Endothelial cell of umbilical vein (primary cell): Measurements from ENCODE around the gene NINL. TPM values are rescaled to one million over a fixed set of nuclear protein-coding genes. Genes with fewer than 3 reads are reported as not detected.
A peak's percentile ranks its signal among the peaks of the same experiment; 100 is the strongest.
"Not testable (repeated sequence)": the region's sequence is repeated elsewhere in the genome, so short reads cannot be mapped to it uniquely, and the experiment has no call there.

Source experiments
- BruUV-seq: library from RNA; stranded (reverse); fragments of 400-500 nt; replicated peaks from 2 replicates; lab custom pipeline; 2021; lab: Mats Ljungman, UMichigan
- CTCF ChIA-PET: fragments of 300-600, 350-600 bp; sonication (Branson Sonifier 250); formaldehyde crosslinking; loops from one replicate; lab custom pipeline; 2021; ENCODE audit warnings: antibody characterized with exemption, inconsistent platforms; lab: Charles Lee
- POLR2A ChIA-PET: fragments of 300-600, 350-600 bp; sonication (Branson Sonifier 250); formaldehyde crosslinking; loops from one replicate; lab custom pipeline; 2021; ENCODE audit warnings: antibody characterized with exemption, inconsistent platforms; lab: Charles Lee
- DNase-seq: peaks from one replicate; pipeline ENCODE4 v3.0.0-alpha.2; 2011; ENCODE audit warnings: low read depth, low spot score
- FAIRE-seq: peaks from 2 replicates; lab custom pipeline; 2011; peaks lifted over from hg19 to GRCh38; lab: Jason Lieb, UNC
- H2AFZ ChIP-seq: 2 replicates; pipeline ENCODE4 v1.6.0; 2012; ENCODE audit warnings: low read depth, low read length, control low read depth, inconsistent platforms
- H3K27ac ChIP-seq: 2 replicates; pipeline ENCODE4 v1.5.1; 2011; ENCODE audit warnings: low read depth, mild to moderate bottlenecking, control low read depth, low read length, moderate library complexity; ENCODE audit not compliant: insufficient read depth
- H3K27me3 ChIP-seq, 2 experiments: 2 replicates each; pipeline versions ENCODE4 v1.6.0 to v1.6.1; 2011; ENCODE audit warnings: low read length in 2 of 2, mixed read lengths in 1 of 2; ENCODE audit not compliant: control insufficient read depth in 2 of 2, insufficient read depth in 2 of 2
- H3K36me3 ChIP-seq, 2 experiments: 2 replicates in 1 of 2; 3 replicates in 1 of 2; pipeline ENCODE4 v1.5.1; 2011; ENCODE audit warnings: low read length in 2 of 2, mild to moderate bottlenecking in 1 of 2, moderate library complexity in 1 of 2; ENCODE audit not compliant: control insufficient read depth in 2 of 2, insufficient read depth in 2 of 2; ENCODE audit errors: extremely low read depth in 1 of 2
- H3K4me1 ChIP-seq: 3 replicates; pipeline ENCODE4 v1.5.1; 2011; ENCODE audit warnings: mild to moderate bottlenecking, low read length; ENCODE audit not compliant: control insufficient read depth, insufficient read depth; ENCODE audit errors: extremely low read depth
- H3K4me2 ChIP-seq: 2 replicates; pipeline ENCODE4 v1.6.1; 2011; ENCODE audit warnings: low read length, control low read depth, mixed read lengths; ENCODE audit not compliant: insufficient read depth
- H3K4me3 ChIP-seq, 3 experiments: fragments of 200-600 bp in 1 of 3; sonication (generic), shearing (Covaris generic) in 1 of 3; replicated peaks in 1 of 3; 2 replicates each; pipeline ENCODE4 v1.5.1; 2011 to 2016; ENCODE audit warnings: control low read depth in 3 of 3, low read length in 3 of 3, mild to moderate bottlenecking in 2 of 3, inconsistent platforms in 1 of 3, low read depth in 1 of 3, moderate library complexity in 1 of 3; ENCODE audit not compliant: insufficient read depth in 1 of 3
- H3K79me2 ChIP-seq: 2 replicates; pipeline ENCODE4 v1.6.0; 2012; ENCODE audit warnings: low read length, inconsistent platforms; ENCODE audit not compliant: control insufficient read depth, insufficient read depth
- H3K9ac ChIP-seq: replicated peaks from 2 replicates; pipeline ENCODE3; 2011; ENCODE audit warnings: low read length, control low read depth; ENCODE audit not compliant: insufficient read depth; ENCODE audit errors: extremely low read depth
- H3K9me1 ChIP-seq: replicated peaks from 3 replicates; pipeline ENCODE4 v1.6.0; 2011; ENCODE audit warnings: mild to moderate bottlenecking, low read length; ENCODE audit not compliant: control insufficient read depth, insufficient read depth; ENCODE audit errors: extremely low read depth
- H3K9me3 ChIP-seq: replicated peaks from 2 replicates; pipeline ENCODE4 v1.5.1; 2012; ENCODE audit warnings: low read length, inconsistent platforms; ENCODE audit not compliant: control insufficient read depth, insufficient read depth
- H4K20me1 ChIP-seq: replicated peaks from 2 replicates; pipeline ENCODE3; 2011; ENCODE audit warnings: mild to moderate bottlenecking, low read length; ENCODE audit not compliant: control insufficient read depth, insufficient read depth; ENCODE audit errors: extremely low read depth
- CTCF ChIP-seq, 2 donors: IDR thresholded peaks; 1 replicate in 1 of 2; 2 replicates in 1 of 2; pipeline ENCODE4 v1.5.1; 2011; ENCODE audit warnings: low read length in 2 of 2, mild to moderate bottlenecking in 2 of 2, moderate library complexity in 2 of 2, control low read depth in 1 of 2, inconsistent platforms in 1 of 2, low read depth in 1 of 2; ENCODE audit not compliant: insufficient read depth in 1 of 2; ENCODE audit errors: extremely low read depth in 1 of 2
- EZH2 ChIP-seq: IDR thresholded peaks from 2 replicates; pipeline ENCODE4 v1.6.1; 2012; ENCODE audit warnings: borderline replicate concordance, low read depth, mild to moderate bottlenecking, moderate library complexity, low read length, inconsistent platforms; ENCODE audit not compliant: severe bottlenecking
- FOS ChIP-seq: IDR thresholded peaks from 2 replicates; pipeline ENCODE4 v1.6.1; 2011; ENCODE audit warnings: mild to moderate bottlenecking, low read length, moderate library complexity, borderline replicate concordance; ENCODE audit not compliant: insufficient read depth
- GATA2 ChIP-seq: IDR thresholded peaks from 2 replicates; pipeline ENCODE4 v1.7.0; 2011; ENCODE audit warnings: low read depth, mild to moderate bottlenecking, moderate library complexity, mixed read lengths, low read length; ENCODE audit not compliant: insufficient read length, insufficient read depth
- JUN ChIP-seq: IDR thresholded peaks from 2 replicates; pipeline ENCODE4 v1.6.1; 2011; ENCODE audit warnings: borderline replicate concordance, low read depth; ENCODE audit not compliant: insufficient read length, insufficient read depth
- MAX ChIP-seq: IDR thresholded peaks from 2 replicates; pipeline ENCODE4 v1.6.1; 2011; ENCODE audit not compliant: insufficient read depth, insufficient read length
- MYC ChIP-seq: IDR thresholded peaks from one replicate; pipeline ENCODE4 v1.6.1; 2011; ENCODE audit warnings: mild to moderate bottlenecking, low read depth, low read length
- POLR2A ChIP-seq: IDR thresholded peaks from 2 replicates; pipeline ENCODE4 v1.6.1; 2012; ENCODE audit warnings: low read depth, mild to moderate bottlenecking, control low read depth, low read length
- POLR2AphosphoS5 ChIP-seq: IDR thresholded peaks from 2 replicates; pipeline ENCODE4 v1.6.1; 2012; ENCODE audit warnings: low read depth, mild to moderate bottlenecking, control low read depth, low read length, moderate library complexity; ENCODE audit not compliant: insufficient read depth
- dilution Hi-C: fragments of 300-500 bp; cut with MboI; formaldehyde crosslinking; loops from one replicate; pipeline ENCODE4 v1.15.0; 2019; ENCODE audit warnings: low sequenced_read_pairs; ENCODE audit not compliant: extremely low pct_ligation_motif_present
- intact Hi-C: fragments of 100-400 bp; cut with micrococcal nuclease; formaldehyde crosslinking; loops from one replicate; pipeline ENCODE4 v1.10.0; 2022
- polyA plus RNA-seq, 4 experiments: library from polyadenylated mRNA; depleted of rRNA in 3 of 4; stranded (reverse) in 3 of 4; unstranded in 1 of 4; fragments of >200 nt; gene quantifications; 2 replicates each; pipeline versions ENCODE4 v1.2.1 to v1.2.3, GENCODE V29; 2011 to 2012; ENCODE audit warnings: missing spikeins in 1 of 4
- total RNA-seq: library from RNA; stranded (reverse); gene quantifications from 2 replicates; pipeline ENCODE4 v1.2.3, GENCODE V29; 2021

The NINL gene
- total and polyA plus RNA-seq, 2 donors (not counting 3 experiments of a cell fraction or from before 2014, with no cell fraction given) = 13.2 to 25.5 TPM

DNA sequence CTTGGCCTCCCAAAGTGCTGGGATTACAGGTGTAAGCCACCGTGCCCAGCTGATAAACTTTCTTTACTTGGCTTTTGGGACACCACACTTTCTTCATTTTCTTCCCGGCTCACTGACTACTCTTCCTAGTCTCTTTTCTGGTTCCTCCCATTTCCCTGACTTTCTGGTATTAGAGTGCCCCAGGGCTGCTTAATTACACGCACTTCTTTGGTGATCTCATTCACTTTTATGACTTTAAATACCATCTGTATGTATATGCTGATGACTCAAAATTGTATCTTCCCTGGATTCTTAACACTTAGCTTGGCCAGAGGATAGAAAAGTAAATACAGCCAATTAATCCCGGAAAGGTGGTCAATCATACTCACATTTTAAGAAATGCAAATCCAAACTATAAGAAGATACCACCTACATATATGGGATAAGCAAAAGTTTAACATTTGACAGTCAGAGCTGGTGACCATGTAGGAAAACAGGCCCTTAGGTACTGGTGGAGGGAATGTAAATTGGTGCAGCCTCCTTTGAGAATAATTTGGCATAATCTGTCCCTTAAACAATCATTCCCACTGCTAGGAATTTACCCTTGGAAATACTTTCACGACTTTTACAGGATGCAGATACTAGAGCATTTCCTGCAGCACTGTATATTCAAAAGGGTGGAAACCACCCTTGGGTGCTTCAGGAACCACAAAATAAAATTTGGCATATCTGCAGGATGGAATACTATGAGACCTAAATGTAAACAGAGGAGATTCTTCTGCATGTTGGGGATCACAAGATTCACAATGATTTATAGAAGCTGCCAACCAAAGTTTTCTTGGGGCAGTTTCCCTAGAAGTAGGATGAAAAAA is 47.8 kb upstream of the NINL start:
- Histone ChIP-seq H2AFZ (no peak overlapping the region), H3K27ac (no peak overlapping the region), H4K20me1 (no peaks in the 10 kb centered on the region), H3K9ac (no peak overlapping the region), H3K4me3 (no peak overlapping the region), H3K4me1 (no peaks in the 10 kb centered on the region), H3K27me3 (peaks cover 0 to 1% of the 10 kb centered on the region in 2 experiments), H3K36me3 (no peaks in the 10 kb centered on the region), H3K79me2 (no peaks in the 10 kb centered on the region), H3K9me1 (no peaks in the 10 kb centered on the region), H3K4me2 (no peak overlapping the region), H3K9me3 (no peaks in the 10 kb centered on the region)
- ChIA-PET CTCF (no interaction called here), POLR2A (no interaction called here)
- intact Hi-C loops = no loop called here
- peak; percentile 31 for FAIRE-seq
- dilution Hi-C loops = no loop called here
- DNase-seq = peak; percentile 35
- TF ChIP-seq GATA2 = no peak
- TF ChIP-seq FOS = no peak
- no peak for TF ChIP-seq CTCF (IDR thresholded peaks at IDR 0.05; ENCODE audit: extremely low read depth in 1 of 2, insufficient read depth in 1 of 2, low read depth in 1 of 2, low read length in 2 of 2)
- TF ChIP-seq POLR2AphosphoS5 = no peak
- TF ChIP-seq EZH2 = no peak
- TF ChIP-seq MAX = no peak
- no peak for TF ChIP-seq MYC
- no peak for TF ChIP-seq POLR2A
- TF ChIP-seq JUN = no peak
- no TSS peak for BruUV-seq

DNA sequence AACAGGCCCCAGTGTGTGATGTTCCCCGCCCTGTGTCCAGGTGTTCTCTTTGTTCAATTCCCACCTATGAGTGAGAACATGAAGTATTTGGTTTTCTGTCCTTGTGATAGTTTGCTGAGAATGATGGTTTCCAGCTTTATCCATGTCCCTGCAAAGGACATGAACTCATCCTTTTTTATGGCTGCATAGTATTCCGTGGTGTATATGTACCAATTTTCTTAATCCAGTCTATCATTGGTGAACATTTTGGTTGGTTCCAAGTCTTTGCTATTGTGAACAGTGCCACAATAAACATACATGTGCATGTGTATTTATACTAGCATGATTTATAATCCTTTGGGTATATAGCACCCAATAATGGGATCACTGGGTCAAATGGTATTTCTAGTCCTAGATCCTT is 45.3 kb upstream of the NINL start:
- CTCF ChIA-PET, dilution Hi-C loops, POLR2A ChIA-PET, DNase-seq, intact Hi-C loops, H3K27me3 ChIP-seq, H3K4me3 ChIP-seq, H3K9me3 ChIP-seq, H3K36me3 ChIP-seq, H4K20me1 ChIP-seq, H3K4me1 ChIP-seq, H3K9ac ChIP-seq, H2AFZ ChIP-seq, FAIRE-seq, BruUV-seq, H3K27ac ChIP-seq, H3K9me1 ChIP-seq, H3K79me2 ChIP-seq, H3K4me2 ChIP-seq: not testable (repeated sequence)
